ENCODE measurements around the gene MROH2A.

DNA sequence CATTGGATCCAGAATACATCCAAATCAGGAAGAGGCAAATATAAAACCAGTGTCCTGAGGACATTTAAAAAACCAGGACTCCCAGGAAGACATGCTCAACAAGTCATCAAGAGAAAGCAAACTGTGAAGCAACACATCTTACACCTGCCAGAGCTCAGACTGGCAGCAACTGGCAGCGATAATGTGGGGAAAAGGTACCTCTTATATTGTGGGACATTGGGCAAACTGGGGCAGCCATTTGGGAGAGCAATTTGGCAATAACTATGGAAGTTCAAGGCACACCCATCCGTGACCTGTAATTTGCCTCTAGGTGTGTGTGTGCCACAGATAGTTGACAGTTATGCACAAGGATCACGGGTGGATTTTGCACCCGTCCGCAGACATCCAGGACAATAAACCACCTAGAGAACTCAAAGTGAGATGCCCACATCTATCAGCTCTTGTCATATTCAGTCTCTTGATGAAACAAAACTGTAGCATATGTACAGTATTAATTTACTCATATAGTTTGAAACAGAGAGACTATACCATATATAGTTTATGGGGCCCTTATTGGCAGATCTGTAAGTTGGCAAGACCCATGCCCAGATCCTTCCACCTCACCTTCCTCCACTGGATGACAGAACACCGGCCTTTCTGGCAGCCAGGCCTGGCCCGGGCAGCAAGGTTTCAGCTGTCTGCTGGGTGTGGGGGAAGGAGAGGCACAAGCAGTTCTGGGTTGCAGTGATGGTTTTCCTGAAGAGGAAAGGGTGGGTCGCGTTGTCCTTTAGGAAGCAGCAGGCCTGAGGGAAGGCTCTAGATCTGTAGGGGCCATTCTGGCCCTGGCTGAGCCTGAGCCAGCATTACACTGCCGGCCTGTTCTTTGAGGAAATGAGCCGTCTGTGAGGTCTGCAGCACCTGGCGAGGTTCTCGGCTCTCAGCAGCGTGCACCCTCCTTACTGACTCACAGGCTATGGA is 57.4 kb downstream of the MROH2A start:
- TF ChIP-seq EZH2 (IDR thresholded peaks at IDR 0.05; ENCODE audit: borderline replicate concordance, low read depth, low read length) = no peak
- no peak for TF ChIP-seq SIN3A (IDR thresholded peaks at IDR 0.05; ENCODE audit: borderline replicate concordance in 2 of 2, control insufficient read depth in 1 of 2, low read depth in 2 of 2, low read length in 2 of 2)
- TF ChIP-seq SNRNP70 (optimal IDR thresholded peaks at IDR 0.05; ENCODE audit: low read depth, low read length) = no peak
- no peak for TF ChIP-seq HMG20A (CRISPR knock-in tag; conservative IDR thresholded peaks at IDR 0.05)
- no peak for TF ChIP-seq JUND (IDR thresholded peaks at IDR 0.05; ENCODE audit: borderline replicate concordance, low read depth, low read length)
- no peak for TF ChIP-seq JUND (tag; IDR thresholded peaks at IDR 0.05; ENCODE audit: borderline replicate concordance, low read depth, low read length)
- no peak for TF ChIP-seq HCFC1 (IDR thresholded peaks at IDR 0.05; ENCODE audit: low read depth, low read length)
- TF ChIP-seq, protein P1, sequence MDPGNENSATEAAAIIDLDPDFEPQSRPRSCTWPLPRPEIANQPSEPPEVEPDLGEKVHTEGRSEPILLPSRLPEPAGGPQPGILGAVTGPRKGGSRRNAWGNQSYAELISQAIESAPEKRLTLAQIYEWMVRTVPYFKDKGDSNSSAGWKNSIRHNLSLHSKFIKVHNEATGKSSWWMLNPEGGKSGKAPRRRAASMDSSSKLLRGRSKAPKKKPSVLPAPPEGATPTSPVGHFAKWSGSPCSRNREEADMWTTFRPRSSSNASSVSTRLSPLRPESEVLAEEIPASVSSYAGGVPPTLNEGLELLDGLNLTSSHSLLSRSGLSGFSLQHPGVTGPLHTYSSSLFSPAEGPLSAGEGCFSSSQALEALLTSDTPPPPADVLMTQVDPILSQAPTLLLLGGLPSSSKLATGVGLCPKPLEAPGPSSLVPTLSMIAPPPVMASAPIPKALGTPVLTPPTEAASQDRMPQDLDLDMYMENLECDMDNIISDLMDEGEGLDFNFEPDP (CRISPR knock-in tag; IDR thresholded peaks at IDR 0.05) = no peak
- TF ChIP-seq POLR2A (conservative IDR thresholded peaks at IDR 0.05) = peak; percentile 37
- no peak for TF ChIP-seq KLF1 (tag; IDR thresholded peaks at IDR 0.05)
- TF ChIP-seq CBX5 (IDR thresholded peaks at IDR 0.05; ENCODE audit: borderline replicate concordance, low read depth) = no peak
- TF ChIP-seq U2AF2 (optimal IDR thresholded peaks at IDR 0.05; ENCODE audit: low read depth, low read length) = no peak
- no peak for TF ChIP-seq EP300 (IDR thresholded peaks at IDR 0.05; ENCODE audit: low read length)
